Measurements from ENCODE around the gene RHBG.
"Not testable (repeated sequence)": the region's sequence is repeated elsewhere in the genome, so short reads cannot be mapped to it uniquely, and the experiment has no call there.

Gene RHBG
- 0 reads per million in 3 experiments for total RNA-seq

- DNase-seq: no peak
Observed at GRCh38 chr1:156368889-156369684, at the start of gene RHBG. Gene RHBG (plus strand): TSS chr1:156369211. CDS start chr1:156369250, 39 bp downstream.

- DNase-seq: no peak
Observed at GRCh38 chr1:156319664-156320063, 49.3 kb upstream of the RHBG start.

GRCh38 chr1:156320560-156320959 is 48.5 kb upstream of the RHBG start:
- no peak for DNase-seq

GRCh38 chr1:156323179-156323578 is 45.8 kb upstream of the RHBG start:
- not testable (repeated sequence) for DNase-seq

GRCh38 chr1:156336242-156336641 is 32.8 kb upstream of the RHBG start:
- no peak for DNase-seq

GRCh38 chr1:156337052-156337887 is 31.7 kb upstream of the RHBG start:
- DNase-seq: no peak

- no peak for DNase-seq
Observed at GRCh38 chr1:156337888-156338179, 31.2 kb upstream of the RHBG start.

- peak; percentile 100 for DNase-seq
Observed at GRCh38 chr1:156338180-156338976, 30.6 kb upstream of the RHBG start, which contains the start of the genes CCT3 and TSACC. Gene CCT3 (minus strand): TSS chr1:156338292. CDS start chr1:156338184, 108 bp downstream. Gene TSACC (plus strand): TSS chr1:156338526. CDS start chr1:156339758, 1,232 bp downstream.

- no peak for DNase-seq
Observed at GRCh38 chr1:156342166-156342955, 26.6 kb upstream of the RHBG start.

- DNase-seq: no peak
Observed at GRCh38 chr1:156344409-156344808, 24.6 kb upstream of the RHBG start.

GRCh38 chr1:156346035-156346434 is 23.0 kb upstream of the RHBG start:
- DNase-seq: not testable (repeated sequence)

- no peak for DNase-seq
Observed at GRCh38 chr1:156346636-156347035, 22.4 kb upstream of the RHBG start.

GRCh38 chr1:156347331-156347730 is 21.7 kb upstream of the RHBG start:
- no peak for DNase-seq

- not testable (repeated sequence) for DNase-seq
Observed at GRCh38 chr1:156352481-156352880, 16.5 kb upstream of the RHBG start.

GRCh38 chr1:156356262-156356874 is 12.6 kb upstream of the RHBG start:
- no peak for DNase-seq

GRCh38 chr1:156356875-156357534 is 12.0 kb upstream of the RHBG start:
- DNase-seq: peak; percentile 49

GRCh38 chr1:156357977-156358376 is 11.0 kb upstream of the RHBG start:
- DNase-seq: no peak

GRCh38 chr1:156358641-156359040 is 10.4 kb upstream of the RHBG start:
- no peak for DNase-seq

GRCh38 chr1:156359249-156359648 is 9.8 kb upstream of the RHBG start:
- DNase-seq: no peak

- DNase-seq: no peak
Observed at GRCh38 chr1:156359973-156360372, 9.0 kb upstream of the RHBG start.

GRCh38 chr1:156360534-156360933 is 8.5 kb upstream of the RHBG start:
- no peak for DNase-seq

All from central memory CD4-positive, alpha-beta T cell (primary cell).